Cardiac muscle cell (in vitro differentiated cells and primary cell): ENCODE measurements around the gene CACNA2D3. TPM values are rescaled to one million over a fixed set of nuclear protein-coding genes. Genes with fewer than 3 reads are reported as not detected.

Source experiments
- DNase-seq, 2 donors: peaks; one replicate each; pipeline versions ENCODE4 v3.0.0 to v3.0.0-alpha.2; 2010 to 2017; ENCODE audit warnings: low read depth in 1 of 2, low spot score in 1 of 2
- H3K27ac ChIP-seq: fragments of 200-600 bp; sonication (generic); 2 replicates; pipeline ENCODE4 v1.5.1; 2016
- H3K27me3 ChIP-seq: fragments of 200-600 bp; sonication (generic); 2 replicates; pipeline ENCODE4 v1.6.0; 2016; ENCODE audit warnings: control low read depth
- H3K36me3 ChIP-seq: fragments of 200-600 bp; sonication (generic); 2 replicates; pipeline ENCODE4 v1.5.1; 2016; ENCODE audit warnings: control low read depth
- H3K4me1 ChIP-seq: fragments of 200-600 bp; sonication (generic); 2 replicates; pipeline ENCODE4 v1.8.1; 2017; ENCODE audit warnings: low read depth, mild to moderate bottlenecking, mixed run types
- H3K4me3 ChIP-seq: fragments of 200-600 bp; sonication (generic); 2 replicates; pipeline ENCODE4 v1.5.1; 2016; ENCODE audit warnings: mild to moderate bottlenecking
- H3K9me3 ChIP-seq: fragments of 200-600 bp; sonication (generic); 2 replicates; pipeline ENCODE4 v1.5.1; 2017; ENCODE audit warnings: low read depth, mild to moderate bottlenecking, control low read depth
- polyA plus RNA-seq: library from polyadenylated mRNA; unstranded; fragments of >200 nt; fragmentation: Nextera tagmentation; extraction: Ambion mirVana; gene quantifications from 2 replicates; pipeline ENCODE4 v1.2.1, GENCODE V29; 2016
- total RNA-seq: library from RNA; depleted of rRNA; stranded (reverse); fragments of >200 nt; gene quantifications from 2 replicates; pipeline ENCODE4 v1.2.3, GENCODE V29; 2016
- TF ChIP-seq, protein P1 (sequence below): IDR thresholded peaks from 2 replicates; pipeline ENCODE4 v1.5.1; 2012; ENCODE audit warnings: low read depth, mild to moderate bottlenecking, low read length

CACNA2D3 gene
- total and polyA plus RNA-seq, 2 experiments from 2014 or later: 0.45 to 0.59 TPM

DNA sequence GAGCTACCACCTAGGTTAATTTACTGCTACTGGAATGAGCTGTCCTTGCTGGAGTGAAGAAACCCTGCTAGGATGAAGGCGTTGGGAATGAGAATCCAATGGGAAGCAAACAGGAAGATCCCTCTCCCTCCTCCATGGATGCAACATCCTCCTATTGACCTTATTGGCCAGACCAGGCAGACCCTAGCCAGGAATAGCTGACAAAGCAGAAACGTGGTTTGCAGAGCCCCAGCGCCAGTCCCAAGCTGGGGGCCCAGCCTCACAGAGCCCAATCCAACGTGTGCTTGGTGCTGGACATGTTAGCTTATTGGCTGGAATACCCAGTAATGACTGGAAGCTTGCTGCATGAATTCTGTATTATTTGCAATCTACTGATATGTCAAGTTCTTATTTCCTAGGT is 532.4 kb downstream of the CACNA2D3 start:
- no peak overlapping the region for H3K27ac ChIP-seq
- no peaks in the 10 kb centered on the region for H3K4me1 ChIP-seq
- TF ChIP-seq, protein P1, sequence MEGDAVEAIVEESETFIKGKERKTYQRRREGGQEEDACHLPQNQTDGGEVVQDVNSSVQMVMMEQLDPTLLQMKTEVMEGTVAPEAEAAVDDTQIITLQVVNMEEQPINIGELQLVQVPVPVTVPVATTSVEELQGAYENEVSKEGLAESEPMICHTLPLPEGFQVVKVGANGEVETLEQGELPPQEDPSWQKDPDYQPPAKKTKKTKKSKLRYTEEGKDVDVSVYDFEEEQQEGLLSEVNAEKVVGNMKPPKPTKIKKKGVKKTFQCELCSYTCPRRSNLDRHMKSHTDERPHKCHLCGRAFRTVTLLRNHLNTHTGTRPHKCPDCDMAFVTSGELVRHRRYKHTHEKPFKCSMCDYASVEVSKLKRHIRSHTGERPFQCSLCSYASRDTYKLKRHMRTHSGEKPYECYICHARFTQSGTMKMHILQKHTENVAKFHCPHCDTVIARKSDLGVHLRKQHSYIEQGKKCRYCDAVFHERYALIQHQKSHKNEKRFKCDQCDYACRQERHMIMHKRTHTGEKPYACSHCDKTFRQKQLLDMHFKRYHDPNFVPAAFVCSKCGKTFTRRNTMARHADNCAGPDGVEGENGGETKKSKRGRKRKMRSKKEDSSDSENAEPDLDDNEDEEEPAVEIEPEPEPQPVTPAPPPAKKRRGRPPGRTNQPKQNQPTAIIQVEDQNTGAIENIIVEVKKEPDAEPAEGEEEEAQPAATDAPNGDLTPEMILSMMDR: no peak
- DNase-seq: no peak
- no peak overlapping the region for H3K4me3 ChIP-seq
- no peaks in the 10 kb centered on the region for H3K36me3 ChIP-seq
- H3K9me3 ChIP-seq: no peaks in the 10 kb centered on the region
- H3K27me3 ChIP-seq: no peaks in the 10 kb centered on the region

DNA sequence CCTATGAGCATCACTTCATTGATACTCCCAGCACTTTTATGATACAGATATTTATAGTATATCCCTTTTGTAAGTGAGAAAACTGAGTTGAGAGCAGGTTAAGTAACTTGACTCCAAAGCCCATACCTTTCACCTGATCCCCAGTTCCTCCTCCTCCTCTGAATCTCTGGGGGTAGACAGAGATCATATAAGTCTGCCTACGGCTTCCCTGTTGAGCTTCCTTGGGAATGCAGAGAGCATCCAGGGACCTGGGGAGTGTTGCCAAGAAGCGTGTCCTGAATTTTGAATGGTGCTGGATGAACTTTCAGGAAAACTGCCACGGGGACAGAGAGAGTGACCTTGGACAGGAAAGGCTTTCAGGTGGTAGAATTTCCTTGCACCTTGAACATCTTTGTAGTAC is 537.0 kb downstream of the CACNA2D3 start:
- H3K36me3 ChIP-seq: no peaks in the 10 kb centered on the region
- no peak for DNase-seq

DNA sequence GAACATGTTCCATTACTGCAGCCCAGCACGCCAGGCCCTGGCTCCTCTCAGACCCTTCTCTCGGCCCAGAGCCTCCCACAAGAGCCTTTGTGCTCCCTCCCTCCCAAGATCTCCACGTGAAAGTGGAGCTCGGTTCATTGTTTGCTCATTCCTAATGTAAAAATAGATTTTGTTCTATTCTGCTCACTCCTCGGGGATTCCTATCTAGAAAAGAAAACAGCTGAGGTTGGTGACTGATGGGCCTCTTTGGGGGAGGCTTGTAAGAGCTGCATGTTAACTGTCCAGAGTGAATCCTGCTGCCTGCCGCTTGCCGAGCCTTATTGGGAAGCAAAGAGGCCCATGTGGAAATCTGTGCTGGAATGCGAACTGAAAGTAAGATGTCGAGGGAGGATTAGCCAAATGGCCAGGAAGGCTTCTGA is 538.4 kb downstream of the CACNA2D3 start:
- H3K27me3 ChIP-seq: no peaks in the 10 kb centered on the region
- no peak overlapping the region for H3K4me3 ChIP-seq
- H3K9me3 ChIP-seq: no peaks in the 10 kb centered on the region
- DNase-seq: peak; percentile 29 to 72
- TF ChIP-seq, protein P1: no peak
- no peaks in the 10 kb centered on the region for H3K4me1 ChIP-seq
- H3K36me3 ChIP-seq: no peaks in the 10 kb centered on the region
- peak overlapping the region; percentile 18 for H3K27ac ChIP-seq

More for the DNA sequence above, 537.0 kb downstream of the CACNA2D3 start:
- Histone ChIP-seq H3K27ac (no peak overlapping the region), H3K27me3 (no peaks in the 10 kb centered on the region), H3K4me3 (no peak overlapping the region), H3K4me1 (no peaks in the 10 kb centered on the region), H3K9me3 (no peaks in the 10 kb centered on the region)
- TF ChIP-seq, protein P1: no peak

DNA sequence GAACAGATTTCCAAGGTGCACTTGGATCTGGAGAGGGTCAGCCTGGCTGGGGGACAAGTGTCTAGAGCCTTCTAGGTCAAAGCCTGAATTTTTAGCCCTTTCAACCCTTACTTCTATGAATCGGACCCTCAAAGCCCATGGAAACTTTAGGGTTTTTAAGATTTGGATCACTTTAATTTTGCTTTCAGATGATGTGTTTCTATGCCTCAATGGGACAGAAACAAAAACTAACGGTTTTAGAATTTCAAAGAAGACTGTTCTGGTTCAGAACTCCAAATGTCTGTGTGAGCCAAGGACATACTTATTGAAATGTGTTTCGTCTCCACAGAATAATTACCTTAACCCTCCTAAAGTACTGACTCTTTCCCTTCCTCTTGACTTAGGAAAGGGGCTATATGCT is 538.8 kb downstream of the CACNA2D3 start:
- no peaks in the 10 kb centered on the region for H3K9me3 ChIP-seq
- H3K36me3 ChIP-seq: no peaks in the 10 kb centered on the region
- TF ChIP-seq, protein P1: no peak
- no peaks in the 10 kb centered on the region for H3K27me3 ChIP-seq
- no peak overlapping the region for H3K4me3 ChIP-seq
- no peak for DNase-seq
- peak overlapping the region; percentile 18 for H3K27ac ChIP-seq
- no peaks in the 10 kb centered on the region for H3K4me1 ChIP-seq

DNA sequence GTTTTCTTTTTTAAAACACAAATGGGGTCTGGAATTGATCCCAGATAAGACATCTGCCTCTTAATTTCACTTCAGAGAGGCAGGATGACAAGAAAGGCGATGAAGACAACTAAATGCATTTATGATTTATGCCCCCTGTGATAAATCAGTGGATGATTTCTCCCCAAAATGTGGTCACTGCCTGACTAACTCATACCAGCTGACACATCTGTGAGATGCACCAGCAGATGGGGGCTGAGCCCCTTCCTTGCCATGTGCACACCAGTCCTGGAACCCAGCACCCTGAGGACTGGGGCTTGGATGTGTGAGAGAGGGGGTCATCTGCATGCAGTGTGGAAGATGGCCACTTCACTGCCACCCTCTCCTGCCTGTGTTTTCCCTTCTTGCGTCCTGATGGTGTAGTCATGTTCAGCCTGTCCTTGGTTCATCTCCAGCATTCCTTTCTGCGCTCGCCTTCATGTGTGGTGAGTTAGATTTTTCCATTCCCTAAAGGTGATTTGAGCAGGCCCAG is 541.2 kb downstream of the CACNA2D3 start:
- Histone ChIP-seq H3K4me3 (no peak overlapping the region), H3K27ac (no peak overlapping the region), H3K27me3 (no peaks in the 10 kb centered on the region), H3K4me1 (no peaks in the 10 kb centered on the region), H3K36me3 (no peaks in the 10 kb centered on the region), H3K9me3 (no peaks in the 10 kb centered on the region)
- no peak for DNase-seq
- TF ChIP-seq, protein P1: no peak
